Stimulated activated CD8-positive, alpha-beta memory T cell treated with anti-CD3 and anti-CD28 coated beads, Interleukin-15, amount 100 ng/mL, for 1 hour (primary cell): ENCODE measurements around the gene TRIM64.
"Not testable (repeated sequence)": the region's sequence is repeated elsewhere in the genome, so short reads cannot be mapped to it uniquely, and the experiment has no call there.

Experiments used
- DNase-seq: peaks from one replicate; pipeline ENCODE4 v3.0.0-alpha.2; 2020; ENCODE audit warnings: low read depth

Gene TRIM64, protein sequence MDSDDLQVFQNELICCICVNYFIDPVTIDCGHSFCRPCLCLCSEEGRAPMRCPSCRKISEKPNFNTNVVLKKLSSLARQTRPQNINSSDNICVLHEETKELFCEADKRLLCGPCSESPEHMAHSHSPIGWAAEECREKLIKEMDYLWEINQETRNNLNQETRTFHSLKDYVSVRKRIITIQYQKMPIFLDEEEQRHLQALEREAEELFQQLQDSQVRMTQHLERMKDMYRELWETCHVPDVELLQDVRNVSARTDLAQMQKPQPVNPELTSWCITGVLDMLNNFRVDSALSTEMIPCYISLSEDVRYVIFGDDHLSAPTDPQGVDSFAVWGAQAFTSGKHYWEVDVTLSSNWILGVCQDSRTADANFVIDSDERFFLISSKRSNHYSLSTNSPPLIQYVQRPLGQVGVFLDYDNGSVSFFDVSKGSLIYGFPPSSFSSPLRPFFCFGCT

DNA sequence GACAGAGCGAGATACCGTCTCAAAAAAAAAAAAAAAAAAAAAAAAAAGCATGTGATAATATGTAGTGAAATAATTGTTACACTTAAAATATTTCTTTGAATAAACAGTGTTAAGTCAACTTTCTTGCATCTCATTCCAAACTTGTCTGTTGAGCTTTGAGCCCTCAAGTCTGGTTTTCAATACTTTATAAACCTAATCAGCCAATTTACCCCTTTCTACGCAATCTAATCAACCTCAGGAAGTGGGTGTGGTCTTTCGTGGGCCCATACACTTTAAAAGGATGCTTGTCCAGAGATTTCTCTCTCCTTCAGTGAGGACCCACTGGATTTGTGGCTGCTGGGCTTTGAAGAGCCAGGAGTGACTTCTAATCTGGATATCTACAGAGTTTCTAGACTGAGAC lies at the start of gene TRIM64:
Gene TRIM64, plus strand, starts transcription at position 301 of the 400 bp plus-strand sequence. CDS start 2,467 bp downstream, outside the sequence.
- not testable (repeated sequence) for DNase-seq

DNA sequence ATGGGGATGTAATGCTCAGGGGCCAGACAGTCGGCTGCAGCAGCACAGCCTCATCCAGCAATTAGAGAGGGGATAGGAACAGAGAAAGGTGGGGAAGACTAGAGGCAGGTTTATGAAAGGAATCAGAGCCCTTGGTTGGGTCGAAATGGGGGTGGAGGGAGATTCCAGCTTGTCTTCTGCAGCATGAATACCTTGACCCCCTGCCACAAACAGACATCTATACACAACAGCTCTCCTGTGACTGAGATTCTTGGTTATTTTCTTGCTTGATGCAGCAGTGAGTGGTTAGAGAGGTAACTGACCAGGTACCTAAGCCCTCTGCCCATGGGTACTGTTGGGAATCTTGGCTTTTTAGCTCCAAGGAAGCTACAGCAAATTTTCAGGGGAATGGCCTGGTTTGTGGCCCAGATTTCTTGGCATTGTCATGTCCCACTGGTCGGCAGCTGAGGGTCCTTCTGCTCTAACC lies 43.6 kb upstream of the TRIM64 start, which contains the start of gene TRIM49D1:
Gene TRIM49D1, minus strand, starts transcription at position 51 of the 466 bp plus-strand sequence. CDS start 4,535 bp downstream, outside the sequence.
- no peak for DNase-seq

DNA sequence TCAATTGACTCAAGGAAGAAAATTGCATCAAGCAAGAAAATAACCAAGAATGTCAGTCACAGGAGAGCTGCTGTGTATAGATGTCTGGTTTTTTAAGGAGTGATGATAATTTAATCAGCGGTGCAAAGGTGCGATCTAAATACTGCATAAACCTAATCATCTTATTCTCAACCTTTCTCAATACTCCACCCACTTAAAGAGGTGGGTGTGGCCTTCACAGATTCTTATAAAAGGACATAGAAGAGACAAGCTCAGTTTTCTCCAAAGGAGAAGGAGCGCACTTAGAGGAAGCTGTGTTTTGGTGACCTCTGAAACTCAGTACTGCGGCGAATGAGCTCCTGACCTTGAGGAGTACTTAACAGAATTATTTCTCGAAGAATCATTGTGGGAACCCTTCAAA lies 42.1 kb upstream of the TRIM64 start, which contains the start of gene TRIM49D2:
Gene TRIM49D2, plus strand, starts transcription at position 301 of the 400 bp plus-strand sequence. CDS start 2,698 bp downstream, outside the sequence.
- DNase-seq, result not testable (repeated sequence)

DNA sequence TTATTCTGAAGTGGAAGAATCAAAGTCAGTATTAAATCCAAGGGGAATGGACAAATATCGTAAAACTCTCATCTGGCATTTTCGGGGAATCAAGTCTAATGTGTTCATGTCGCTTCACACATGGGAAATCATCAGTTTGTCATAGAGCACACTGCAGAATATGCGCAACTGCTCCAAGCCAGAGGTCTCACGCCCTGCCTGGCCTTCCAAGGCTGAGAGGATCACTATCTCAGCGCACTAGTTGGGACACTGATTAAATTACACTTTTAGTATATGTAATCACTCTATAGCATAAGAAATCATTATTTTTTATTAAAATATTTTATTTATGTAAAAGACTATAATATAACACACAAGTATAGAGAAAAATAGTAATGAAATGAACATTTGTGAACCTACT lies 5.0 kb upstream of the TRIM64 start:
- DNase-seq, result not testable (repeated sequence)
